ENCODE measurements around the gene BTNL9. TPM values are rescaled to one million over a fixed set of nuclear protein-coding genes. Genes with fewer than 3 reads are reported as not detected.

The BTNL9 gene
- total RNA-seq, 4 donors from 2014 or later: 42.0 to 649 (median 160) TPM

DNA sequence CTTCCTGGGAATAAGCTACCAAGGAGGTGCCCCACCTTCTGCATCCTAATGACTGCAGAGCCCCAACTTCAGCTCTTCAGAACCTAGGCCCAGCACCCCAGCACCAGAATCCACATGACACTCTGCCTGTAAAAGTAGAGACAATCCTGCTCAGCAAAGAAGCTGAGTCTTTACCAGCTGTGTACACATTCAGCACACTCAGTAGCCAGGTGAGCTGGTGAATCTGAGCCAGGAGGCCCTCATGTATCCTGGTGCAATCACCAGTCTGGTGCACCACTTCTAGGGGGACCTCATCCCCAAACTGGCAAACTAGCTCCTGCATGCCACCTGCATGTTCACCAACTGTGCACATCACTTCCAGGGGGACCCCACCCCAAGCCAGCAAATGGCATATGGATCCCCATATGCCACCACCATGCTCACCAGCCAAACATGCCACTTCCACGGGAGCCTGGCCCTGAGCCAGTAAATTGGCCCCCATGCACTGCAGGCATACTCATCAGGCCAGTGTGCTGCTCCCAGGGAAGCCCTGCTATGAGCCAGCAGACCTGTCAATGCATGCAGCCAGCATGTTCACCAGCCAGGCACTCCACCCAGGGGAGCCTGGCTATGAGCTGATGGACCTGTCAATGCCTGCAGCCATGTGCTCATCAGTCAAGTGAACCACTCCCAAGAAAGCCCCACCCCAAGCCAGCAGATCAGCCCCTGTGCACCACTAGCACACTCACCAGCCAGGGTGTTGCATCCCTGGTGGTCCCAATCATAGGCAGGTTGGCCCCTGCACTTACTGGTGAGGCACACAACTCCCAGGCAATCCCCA, 15.6 kb upstream of the BTNL9 start:
- TF ChIP-seq, protein P1, sequence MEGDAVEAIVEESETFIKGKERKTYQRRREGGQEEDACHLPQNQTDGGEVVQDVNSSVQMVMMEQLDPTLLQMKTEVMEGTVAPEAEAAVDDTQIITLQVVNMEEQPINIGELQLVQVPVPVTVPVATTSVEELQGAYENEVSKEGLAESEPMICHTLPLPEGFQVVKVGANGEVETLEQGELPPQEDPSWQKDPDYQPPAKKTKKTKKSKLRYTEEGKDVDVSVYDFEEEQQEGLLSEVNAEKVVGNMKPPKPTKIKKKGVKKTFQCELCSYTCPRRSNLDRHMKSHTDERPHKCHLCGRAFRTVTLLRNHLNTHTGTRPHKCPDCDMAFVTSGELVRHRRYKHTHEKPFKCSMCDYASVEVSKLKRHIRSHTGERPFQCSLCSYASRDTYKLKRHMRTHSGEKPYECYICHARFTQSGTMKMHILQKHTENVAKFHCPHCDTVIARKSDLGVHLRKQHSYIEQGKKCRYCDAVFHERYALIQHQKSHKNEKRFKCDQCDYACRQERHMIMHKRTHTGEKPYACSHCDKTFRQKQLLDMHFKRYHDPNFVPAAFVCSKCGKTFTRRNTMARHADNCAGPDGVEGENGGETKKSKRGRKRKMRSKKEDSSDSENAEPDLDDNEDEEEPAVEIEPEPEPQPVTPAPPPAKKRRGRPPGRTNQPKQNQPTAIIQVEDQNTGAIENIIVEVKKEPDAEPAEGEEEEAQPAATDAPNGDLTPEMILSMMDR (IDR thresholded peaks at IDR 0.05): no peak
- no peak for ATAC-seq (ENCODE audit: low FRiP score)
- DNase-seq (ENCODE audit: low spot score): no peak

DNA sequence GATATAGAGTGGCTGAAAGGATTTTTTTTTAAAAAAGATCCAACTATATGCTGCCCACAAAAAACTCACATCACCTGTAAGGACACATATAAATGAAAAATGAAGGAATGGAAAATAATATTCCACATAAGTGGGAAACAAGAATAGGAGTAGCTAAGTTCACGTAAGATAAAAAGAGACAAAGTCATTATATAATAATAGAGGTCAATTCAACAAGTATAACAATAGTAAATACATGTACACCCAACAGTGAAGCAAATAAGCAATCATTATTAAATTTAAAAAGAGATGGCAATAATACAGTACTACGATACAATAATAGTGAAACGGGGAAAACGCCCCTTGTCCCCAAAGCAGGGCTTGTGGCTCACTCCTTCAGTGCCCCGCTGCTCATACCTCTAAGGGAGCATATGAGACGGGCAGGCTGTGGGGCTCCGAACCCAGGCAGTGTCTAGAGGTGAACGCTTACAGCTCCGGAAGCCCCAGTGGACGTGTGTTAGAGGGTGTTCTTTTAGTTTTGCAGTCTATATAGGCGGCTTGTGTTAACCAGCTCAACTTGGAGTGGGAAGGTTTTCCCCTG, 12.5 kb upstream of the BTNL9 start:
- TF ChIP-seq, protein P1 (IDR thresholded peaks at IDR 0.05): no peak
- no peak for ATAC-seq (ENCODE audit: low FRiP score)

DNA sequence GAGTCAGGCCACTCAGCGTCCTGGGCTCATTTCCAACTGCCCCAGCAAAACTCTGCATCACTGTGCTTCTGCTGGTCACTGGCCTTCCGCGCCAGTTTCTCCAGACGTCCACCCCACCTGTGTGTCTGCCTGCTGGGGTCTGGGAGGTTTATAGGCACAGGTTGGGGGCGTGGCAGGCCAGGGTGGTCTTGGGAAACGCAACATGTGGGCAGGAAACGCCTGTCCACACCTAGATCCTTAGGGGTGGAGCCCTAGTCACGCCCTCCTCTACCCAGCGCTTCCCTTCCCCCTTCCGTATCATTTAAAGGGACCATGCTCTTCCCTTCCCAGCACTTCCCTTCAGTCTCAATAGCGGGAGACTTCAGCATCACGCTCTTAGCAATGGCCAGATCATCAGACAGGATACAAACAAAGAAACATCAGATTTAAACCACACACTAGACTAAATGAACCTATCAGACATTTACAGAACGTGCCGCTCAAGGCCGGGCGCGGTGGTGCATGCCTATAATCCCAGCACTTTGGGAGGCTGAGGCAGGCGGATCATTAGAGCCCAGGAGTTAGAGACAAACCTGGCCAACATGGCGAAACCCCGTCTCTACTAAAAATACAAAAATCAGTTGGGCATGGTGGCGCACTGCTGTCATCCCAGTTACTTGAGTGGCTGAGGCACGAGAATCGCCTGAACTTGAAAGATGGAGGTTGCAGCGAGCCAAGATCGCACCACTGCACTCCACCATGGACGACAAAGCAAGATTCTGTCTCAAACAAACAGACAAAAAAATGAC, 11.8 kb upstream of the BTNL9 start:
- ATAC-seq (ENCODE audit: low FRiP score): no peak
- DNase-seq (ENCODE audit: low spot score): no peak
- TF ChIP-seq, protein P1 (IDR thresholded peaks at IDR 0.05): no peak

More for the DNA sequence above, 12.5 kb upstream of the BTNL9 start:
- no peak for DNase-seq (ENCODE audit: low spot score)

DNA sequence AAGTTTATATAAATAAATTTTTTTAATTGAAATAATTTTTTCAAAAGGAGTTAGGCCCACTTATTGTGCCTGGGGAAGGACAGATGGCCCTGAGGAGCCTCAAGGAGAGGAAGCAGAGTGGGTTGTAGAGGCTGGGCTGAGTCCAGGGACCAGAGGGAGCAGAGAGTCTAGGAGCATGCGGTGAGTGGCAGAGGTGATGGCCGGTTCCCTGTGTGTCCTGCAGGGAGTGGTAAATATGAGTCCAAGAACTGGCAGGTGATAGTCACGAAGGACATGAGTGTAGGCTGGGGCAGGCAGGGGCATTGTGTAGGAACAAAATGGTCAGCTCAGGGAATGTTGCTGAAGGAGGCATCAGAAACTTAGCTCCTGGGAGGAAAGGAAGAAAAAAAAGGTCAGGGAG, 8.3 kb upstream of the BTNL9 start:
- TF ChIP-seq, protein P1 (IDR thresholded peaks at IDR 0.05): no peak
- DNase-seq (ENCODE audit: low spot score) (no peak), ATAC-seq (ENCODE audit: low FRiP score) (no peak)

DNA sequence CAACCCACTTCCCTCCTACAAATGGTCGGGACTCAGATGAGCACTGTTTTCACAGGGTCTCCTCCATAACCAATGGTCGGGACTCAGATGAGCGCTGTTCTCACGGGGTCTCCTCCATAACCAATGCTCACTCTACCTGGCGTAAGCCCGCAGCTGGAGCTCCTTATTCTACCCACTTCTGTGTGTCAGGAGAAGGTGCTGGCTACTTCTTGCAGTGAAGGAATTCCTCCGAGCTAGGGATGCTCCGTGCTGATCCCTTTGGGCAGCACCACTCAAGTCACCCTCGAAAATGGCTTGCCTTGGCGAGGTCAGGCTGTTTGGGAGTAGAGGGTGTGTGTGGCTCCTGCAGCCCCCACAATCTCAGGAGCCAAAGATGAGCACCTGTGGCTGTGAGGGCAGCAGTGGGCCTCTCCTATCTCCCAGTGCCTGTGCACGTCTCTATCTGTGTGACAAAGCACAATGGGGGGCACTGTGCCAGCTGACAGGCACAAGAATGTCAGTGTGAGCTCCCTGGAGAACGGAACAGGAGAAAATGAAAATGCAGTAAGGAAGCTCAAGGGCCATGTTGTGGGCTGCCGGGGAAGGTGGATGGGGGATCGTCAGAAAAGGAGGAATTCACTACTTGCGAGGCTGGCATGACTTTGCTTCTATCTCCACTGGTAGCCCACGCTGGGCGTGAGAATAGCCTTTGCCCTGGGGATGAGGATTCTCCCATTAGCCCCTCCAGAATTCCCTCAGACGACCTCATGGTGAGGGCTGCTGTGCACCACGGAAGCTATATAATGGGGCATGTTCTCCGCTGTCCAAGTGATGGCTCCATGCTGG, 3.9 kb upstream of the BTNL9 start:
- DNase-seq (ENCODE audit: low spot score): no peak
- TF ChIP-seq, protein P1 (IDR thresholded peaks at IDR 0.05): no peak
- no peak for ATAC-seq (ENCODE audit: low FRiP score)

DNA sequence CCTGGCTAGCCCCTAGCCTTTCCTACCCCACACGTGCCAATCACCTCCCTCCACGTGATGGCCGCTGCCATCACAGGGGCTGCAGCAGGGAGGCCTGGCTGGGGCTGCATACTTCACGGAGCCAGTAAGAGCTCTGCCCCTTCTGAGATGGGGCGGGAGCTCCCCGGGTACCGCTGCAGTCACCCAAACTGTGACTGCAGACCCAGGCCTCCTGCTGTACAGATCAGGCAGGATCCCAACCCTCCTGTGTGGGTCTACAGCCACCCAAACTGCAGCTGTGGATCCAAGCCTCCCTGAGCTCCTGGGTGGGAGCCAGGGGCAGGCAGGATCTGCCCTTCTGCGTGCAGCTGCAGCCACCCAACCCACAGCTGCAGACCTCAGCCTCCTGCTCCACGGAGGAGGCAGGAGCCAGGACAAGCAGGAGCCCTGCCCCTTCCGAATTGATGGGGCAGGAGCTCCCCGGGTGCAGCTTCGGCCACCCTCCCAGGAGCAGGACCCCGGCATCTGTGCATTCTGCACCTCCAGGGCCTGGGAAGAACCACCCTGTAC, 3.2 kb upstream of the BTNL9 start:
- DNase-seq (ENCODE audit: low spot score) (no peak), ATAC-seq (ENCODE audit: low FRiP score) (no peak)
- TF ChIP-seq, protein P1 (IDR thresholded peaks at IDR 0.05): no peak

Data from omental fat pad (tissue), 4 donors.